Measurements from ENCODE around the gene WIPF3. TPM values are rescaled to one million over a fixed set of nuclear protein-coding genes. Genes with fewer than 3 reads are reported as not detected.

WIPF3 gene
- total and polyA plus RNA-seq, 4 donors, result 0.10 to 0.23 (median 0.14) TPM; not detected in 1

- 61% methylated on average over 2 of the region's 2 CpGs for WGBS
- Histone ChIP-seq H3K27me3 (ENCODE audit: control insufficient read depth in 4 of 4, insufficient read depth in 4 of 4, low read length in 3 of 4) (peaks cover 0 to 4% (median 0%) of the 10 kb centered on the region in 4 donors), H3K4me1 (ENCODE audit: control insufficient read depth in 4 of 4, insufficient read depth in 4 of 4, low read length in 3 of 4) (no peaks in the 10 kb centered on the region), H3K9me3 (ENCODE audit: control insufficient read depth in 4 of 4, low read length in 3 of 4) (no peaks in the 10 kb centered on the region), H3K4me3 (ENCODE audit: low read depth in 1 of 3, low read length in 3 of 3) (no peak overlapping the region), H3K36me3 (ENCODE audit: control insufficient read depth in 4 of 4, insufficient read depth in 3 of 4, low read depth in 1 of 4, low read length in 3 of 4) (no peaks in the 10 kb centered on the region), H3K27ac (ENCODE audit: low read depth in 1 of 2, low read length in 2 of 2) (no peak overlapping the region), H3K9ac (ENCODE audit: low read depth in 1 of 2, low read length in 2 of 2) (no peak overlapping the region)
- no peak for DNase-seq (ENCODE audit: low spot score)
- TF ChIP-seq JUND (IDR thresholded peaks at IDR 0.05) (no peak), MAX (IDR thresholded peaks at IDR 0.05) (no peak), CTCF (IDR thresholded peaks at IDR 0.05; ENCODE audit: low read depth, low read length, missing input control) (no peak), GABPA (IDR thresholded peaks at IDR 0.05 in 1 of 2, conservative IDR thresholded peaks at IDR 0.05 in 1 of 2) (no peak), ZBTB33 (IDR thresholded peaks at IDR 0.05) (no peak), FOXA2 (IDR thresholded peaks at IDR 0.05) (no peak), EGR1 (IDR thresholded peaks at IDR 0.05; ENCODE audit: low read depth in 2 of 2) (no peak), HNF4G (IDR thresholded peaks at IDR 0.05) (no peak), HNF4A (conservative IDR thresholded peaks at IDR 0.05) (no peak), FOXA1 (IDR thresholded peaks at IDR 0.05) (no peak), TAF1 (conservative IDR thresholded peaks at IDR 0.05) (no peak), NR2F2 (IDR thresholded peaks at IDR 0.05) (no peak), SP1 (IDR thresholded peaks at IDR 0.05) (no peak), ATF3 (IDR thresholded peaks at IDR 0.05) (no peak), REST (IDR thresholded peaks at IDR 0.05) (no peak), RAD21 (IDR thresholded peaks at IDR 0.05) (no peak)
Measured at GRCh38 chr7:29793507-29793906, 12.8 kb upstream of the WIPF3 start.

Data from liver (tissue), 9 donors.